Upper lobe of left lung (tissue), 6 donors: Measurements from ENCODE around the gene TRAF2. TPM values are rescaled to one million over a fixed set of nuclear protein-coding genes. Genes with fewer than 3 reads are reported as not detected.
A peak's percentile ranks its signal among the peaks of the same experiment; 100 is the strongest.

ENCODE experiments used
- ATAC-seq, 2 donors: fragments of 200-7000 bp; cut with Tn5 transposase; one replicate each; pipeline ENCODE4 v1.9.1; 2022; ENCODE audit warnings: mild to moderate bottlenecking in 2 of 2, moderate library complexity in 2 of 2; ENCODE audit not compliant: low FRiP score in 2 of 2
- DNase-seq, 2 donors: peaks; one replicate each; pipeline ENCODE4 v3.0.0-alpha.2; 2019 to 2020
- H3K27ac ChIP-seq, 4 donors: fragments of 200-600 bp; sonication (generic); one replicate each; pipeline ENCODE4 v1.5.1; 2016 to 2019
- H3K27me3 ChIP-seq, 4 donors: fragments of 200-600 bp; sonication (generic); one replicate each; pipeline ENCODE4 v1.5.1; 2017 to 2019
- H3K36me3 ChIP-seq, 4 donors: fragments of 200-600 bp; sonication (generic); one replicate each; pipeline ENCODE4 v1.5.1; 2016 to 2019
- H3K4me1 ChIP-seq, 4 donors: fragments of 200-600 bp; sonication (generic); one replicate each; pipeline ENCODE4 v1.5.1; 2018 to 2019
- H3K4me3 ChIP-seq, 4 donors: fragments of 200-600 bp; sonication (generic); one replicate each; pipeline ENCODE4 v1.5.1; 2017 to 2019; ENCODE audit warnings: mild to moderate bottlenecking in 2 of 4, moderate library complexity in 1 of 4
- H3K9me3 ChIP-seq, 4 donors: fragments of 200-600 bp; sonication (generic); one replicate each; pipeline ENCODE4 v1.5.1; 2018 to 2019
- EP300 ChIP-seq, 4 donors: sonication (generic); formaldehyde crosslinking; IDR thresholded peaks; one replicate each; pipeline ENCODE4 v1.5.1; 2017; ENCODE audit warnings: antibody characterized with exemption in 4 of 4, control low read depth in 2 of 4
- POLR2A ChIP-seq, 4 donors: fragments of 450-650 bp; IDR thresholded peaks; one replicate each; pipeline ENCODE4 v1.5.1; 2016 to 2017; ENCODE audit warnings: antibody characterized with exemption in 4 of 4, mild to moderate bottlenecking in 2 of 4
- POLR2AphosphoS5 ChIP-seq, 2 donors: sonication (generic); formaldehyde crosslinking; IDR thresholded peaks; one replicate each; pipeline ENCODE4 v1.5.1; 2017; ENCODE audit warnings: antibody characterized with exemption in 2 of 2
- WGBS, 2 donors: methylation state at CpG; one replicate each; pipeline ENCODE4 v1.1.5; 2017 to 2018; 5-methylcytosine and 5-hydroxymethylcytosine counted together
- total RNA-seq, 6 donors: library from RNA; depleted of rRNA in 4 of 6; stranded (reverse); fragments of >200 nt in 4 of 6; gene quantifications; one replicate each; pipeline versions ENCODE4 v1.1.0 to v1.2.1, GENCODE V29; 2016 to 2021
- TF ChIP-seq, protein P1 (sequence below), 6 experiments: fragments of 450-650 bp in 4 of 6; fragments of 200-600 bp in 2 of 6; sonication (generic) in 2 of 6; IDR thresholded peaks; one replicate each; pipeline ENCODE4 v1.5.1; 2016 to 2019; ENCODE audit warnings: antibody characterized with exemption in 6 of 6
- donor health status: DM: no; HTN: no; CAD: no; lungs with moderate emphysema.
- donor health status: DM: no; HTN: yes; CAD: no; lungs with severe emphysema.

Gene TRAF2
- total RNA-seq, 6 donors from 2014 or later, result 10.6 to 20.8 (median 13.4) TPM

DNA sequence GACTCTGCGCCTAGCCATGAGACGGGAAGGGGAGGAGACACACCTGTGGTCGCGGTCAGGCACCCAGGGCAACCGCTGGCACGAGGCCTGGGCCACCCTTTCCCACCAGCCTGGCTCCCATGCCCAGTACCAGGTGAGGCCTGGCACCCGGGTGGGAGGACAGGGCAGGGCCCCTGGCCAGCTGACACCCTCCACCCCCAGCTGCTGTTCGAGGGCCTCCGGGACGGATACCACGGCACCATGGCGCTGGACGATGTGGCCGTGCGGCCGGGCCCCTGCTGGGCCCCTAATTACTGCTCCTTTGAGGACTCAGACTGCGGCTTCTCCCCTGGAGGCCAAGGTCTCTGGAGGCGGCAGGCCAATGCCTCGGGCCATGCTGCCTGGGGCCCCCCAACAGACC, 29.1 kb upstream of the TRAF2 start:
- H3K27me3 ChIP-seq, result no peaks in the 10 kb centered on the region
- no peaks in the 10 kb centered on the region for H3K9me3 ChIP-seq
- 83 to 91% methylated on average over 2 to 19 of the region's 19 CpGs for WGBS, 2 donors
- TF ChIP-seq, protein P1, sequence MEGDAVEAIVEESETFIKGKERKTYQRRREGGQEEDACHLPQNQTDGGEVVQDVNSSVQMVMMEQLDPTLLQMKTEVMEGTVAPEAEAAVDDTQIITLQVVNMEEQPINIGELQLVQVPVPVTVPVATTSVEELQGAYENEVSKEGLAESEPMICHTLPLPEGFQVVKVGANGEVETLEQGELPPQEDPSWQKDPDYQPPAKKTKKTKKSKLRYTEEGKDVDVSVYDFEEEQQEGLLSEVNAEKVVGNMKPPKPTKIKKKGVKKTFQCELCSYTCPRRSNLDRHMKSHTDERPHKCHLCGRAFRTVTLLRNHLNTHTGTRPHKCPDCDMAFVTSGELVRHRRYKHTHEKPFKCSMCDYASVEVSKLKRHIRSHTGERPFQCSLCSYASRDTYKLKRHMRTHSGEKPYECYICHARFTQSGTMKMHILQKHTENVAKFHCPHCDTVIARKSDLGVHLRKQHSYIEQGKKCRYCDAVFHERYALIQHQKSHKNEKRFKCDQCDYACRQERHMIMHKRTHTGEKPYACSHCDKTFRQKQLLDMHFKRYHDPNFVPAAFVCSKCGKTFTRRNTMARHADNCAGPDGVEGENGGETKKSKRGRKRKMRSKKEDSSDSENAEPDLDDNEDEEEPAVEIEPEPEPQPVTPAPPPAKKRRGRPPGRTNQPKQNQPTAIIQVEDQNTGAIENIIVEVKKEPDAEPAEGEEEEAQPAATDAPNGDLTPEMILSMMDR (IDR thresholded peaks at IDR 0.05), result no peak
- TF ChIP-seq POLR2AphosphoS5 (IDR thresholded peaks at IDR 0.05), result no peak
- no peak for TF ChIP-seq EP300 (IDR thresholded peaks at IDR 0.05)
- TF ChIP-seq POLR2A (IDR thresholded peaks at IDR 0.05), result no peak
- H3K4me3 ChIP-seq, result no peak overlapping the region
- DNase-seq, result peak in 1 of 2 donors; percentile 84
- H3K36me3 ChIP-seq, result peaks cover 2 to 22% (median 16%) of the 10 kb centered on the region in 4 donors
- no peak for ATAC-seq
- no peak overlapping the region for H3K27ac ChIP-seq
- peaks cover 0 to 19% (median 7%) of the 10 kb centered on the region in 4 donors for H3K4me1 ChIP-seq

DNA sequence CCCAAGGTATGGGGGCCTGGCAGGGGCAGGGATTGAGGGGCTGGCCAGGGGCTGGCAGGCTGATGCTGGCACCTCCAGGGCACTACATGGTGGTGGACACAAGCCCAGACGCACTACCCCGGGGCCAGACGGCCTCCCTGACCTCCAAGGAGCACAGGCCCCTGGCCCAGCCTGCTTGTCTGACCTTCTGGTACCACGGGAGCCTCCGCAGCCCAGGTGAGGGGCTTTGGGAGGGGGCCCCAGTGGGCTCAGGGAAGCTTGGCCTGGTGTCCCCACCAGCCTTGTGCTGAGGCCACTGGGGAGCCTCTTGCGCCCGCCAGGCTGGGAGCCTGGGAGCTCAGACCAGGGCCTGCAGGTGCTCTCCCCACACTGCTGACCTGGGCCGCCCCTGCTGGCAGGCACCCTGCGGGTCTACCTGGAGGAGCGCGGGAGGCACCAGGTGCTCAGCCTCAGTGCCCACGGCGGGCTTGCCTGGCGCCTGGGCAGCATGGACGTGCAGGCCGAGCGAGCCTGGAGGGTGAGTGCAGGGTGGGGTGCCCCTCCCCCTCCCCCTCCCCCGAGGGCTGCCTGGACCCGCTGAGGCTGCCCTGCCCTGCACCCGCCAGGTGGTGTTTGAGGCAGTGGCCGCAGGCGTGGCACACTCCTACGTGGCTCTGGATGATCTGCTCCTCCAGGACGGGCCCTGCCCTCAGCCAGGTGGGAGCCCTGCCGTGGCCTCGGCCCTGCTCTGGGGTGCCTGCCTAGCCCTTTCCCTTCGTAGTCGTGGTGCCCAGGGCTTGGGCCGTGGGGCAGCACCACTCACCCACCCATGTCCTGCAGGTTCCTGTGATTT, 28.5 kb upstream of the TRAF2 start:
- peak in 1 of 2 donors; percentile 77 for DNase-seq
- Histone ChIP-seq H3K9me3 (no peaks in the 10 kb centered on the region), H3K4me3 (no peak overlapping the region), H3K4me1 (peaks cover 0 to 19% (median 7%) of the 10 kb centered on the region in 4 donors), H3K27me3 (no peaks in the 10 kb centered on the region), H3K27ac (no peak overlapping the region), H3K36me3 (peaks cover 4 to 28% (median 23%) of the 10 kb centered on the region in 4 donors)
- WGBS, 2 donors, result 66 to 90% methylated on average over 7 to 8 of the region's 29 CpGs
- ATAC-seq, result peak in 1 of 2 donors; percentile 5
- TF ChIP-seq, protein P1 (IDR thresholded peaks at IDR 0.05), result no peak
- no peak for TF ChIP-seq POLR2AphosphoS5 (IDR thresholded peaks at IDR 0.05)
- TF ChIP-seq EP300 (IDR thresholded peaks at IDR 0.05), result no peak
- TF ChIP-seq POLR2A (IDR thresholded peaks at IDR 0.05), result no peak

DNA sequence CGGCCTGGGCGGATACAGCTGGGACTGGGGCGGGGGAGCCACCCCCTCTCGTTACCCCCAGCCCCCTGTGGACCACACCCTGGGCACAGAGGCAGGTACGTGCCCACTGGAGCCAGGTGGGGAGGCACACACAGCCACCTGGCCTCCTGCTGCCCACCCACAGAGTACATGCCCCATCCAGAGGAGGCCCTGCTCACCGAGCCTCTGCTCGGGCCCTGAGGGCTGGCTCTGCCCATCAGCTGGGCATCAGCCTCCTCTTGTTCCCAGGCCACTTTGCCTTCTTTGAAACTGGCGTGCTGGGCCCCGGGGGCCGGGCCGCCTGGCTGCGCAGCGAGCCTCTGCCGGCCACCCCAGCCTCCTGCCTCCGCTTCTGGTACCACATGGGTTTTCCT, 27.9 kb upstream of the TRAF2 start:
- no peak overlapping the region for H3K4me3 ChIP-seq
- H3K27me3 ChIP-seq, result no peaks in the 10 kb centered on the region
- no peaks in the 10 kb centered on the region for H3K9me3 ChIP-seq
- DNase-seq (peak in 1 of 2 donors; percentile 80), ATAC-seq (no peak)
- H3K4me1 ChIP-seq, result peaks cover 0 to 19% (median 7%) of the 10 kb centered on the region in 4 donors
- TF ChIP-seq EP300 (IDR thresholded peaks at IDR 0.05) (no peak), POLR2A (IDR thresholded peaks at IDR 0.05) (no peak), POLR2AphosphoS5 (IDR thresholded peaks at IDR 0.05) (no peak)
- TF ChIP-seq, protein P1 (IDR thresholded peaks at IDR 0.05), result no peak
- WGBS, 2 donors, result 91 to 92% methylated on average over 13 to 15 of the region's 15 CpGs
- no peak overlapping the region for H3K27ac ChIP-seq
- H3K36me3 ChIP-seq, result peaks cover 8 to 34% (median 29%) of the 10 kb centered on the region in 4 donors

DNA sequence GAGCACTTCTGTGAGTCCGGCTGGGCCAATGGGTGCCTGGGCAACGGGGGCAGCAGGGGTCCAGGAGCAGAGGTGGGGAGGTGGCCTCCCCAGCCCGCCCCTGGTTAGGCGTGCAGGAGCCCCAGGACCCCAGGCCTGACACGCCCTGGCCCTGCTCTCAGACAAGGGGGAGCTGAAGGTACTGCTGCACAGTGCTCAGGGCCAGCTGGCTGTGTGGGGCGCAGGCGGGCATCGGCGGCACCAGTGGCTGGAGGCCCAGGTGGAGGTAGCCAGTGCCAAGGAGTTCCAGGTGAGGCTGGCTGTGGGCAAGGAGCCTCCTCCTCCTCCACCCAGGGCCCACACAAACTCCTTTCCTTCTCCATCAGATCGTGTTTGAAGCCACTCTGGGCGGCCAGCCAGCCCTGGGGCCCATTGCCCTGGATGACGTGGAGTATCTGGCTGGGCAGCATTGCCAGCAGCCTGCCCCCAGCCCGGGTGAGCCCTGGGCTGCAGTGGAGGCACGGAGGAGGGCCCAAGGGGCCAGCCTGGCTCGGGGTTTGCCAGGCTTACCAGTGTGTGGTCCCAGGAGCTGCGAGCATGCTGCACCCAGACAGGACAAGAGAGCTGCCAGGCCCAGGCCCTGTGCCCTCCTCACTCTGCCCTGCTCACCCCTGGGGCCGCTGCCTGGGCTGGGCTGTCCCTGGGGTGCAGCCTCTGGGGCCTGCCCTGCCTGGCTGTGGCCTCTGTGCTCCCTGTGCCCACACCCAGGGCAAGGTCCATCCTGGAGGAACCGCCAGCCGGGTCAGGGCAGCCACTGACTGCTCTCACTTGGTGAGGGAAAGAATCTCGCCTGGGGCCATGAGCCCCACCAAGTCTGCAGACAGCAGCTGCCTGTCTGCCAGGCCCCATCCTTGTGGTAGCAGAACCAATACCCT, 27.2 kb upstream of the TRAF2 start:
- peak; percentile 60 to 90 for DNase-seq
- peak; percentile 11 to 23 for ATAC-seq
- Histone ChIP-seq H3K4me3 (no peak overlapping the region), H3K4me1 (peaks cover 0 to 24% (median 7%) of the 10 kb centered on the region in 4 donors), H3K9me3 (no peaks in the 10 kb centered on the region), H3K27ac (peak overlapping the region in 1 of 4 donors; percentile 54), H3K36me3 (peaks cover 11 to 39% (median 33%) of the 10 kb centered on the region in 4 donors), H3K27me3 (no peaks in the 10 kb centered on the region)
- TF ChIP-seq POLR2AphosphoS5 (IDR thresholded peaks at IDR 0.05) (no peak), EP300 (IDR thresholded peaks at IDR 0.05) (no peak), POLR2A (IDR thresholded peaks at IDR 0.05) (no peak)
- TF ChIP-seq, protein P1 (IDR thresholded peaks at IDR 0.05), result no peak
- 65 to 66% methylated on average over 11 to 13 of the region's 20 CpGs for WGBS, 2 donors
